NCI-H510A (cell line): ENCODE measurements around the gene VSNL1.
A peak's percentile ranks its signal among the peaks of the same experiment; 100 is the strongest.

ENCODE experiments used
- DNase-seq: peaks from one replicate; lab custom pipeline; 2025; lab: John Stamatoyannopoulos, UW

Gene VSNL1

GRCh38 chr2:17646081-17646554 lies 105.6 kb downstream of the VSNL1 start:
- peak; percentile 28 for DNase-seq

GRCh38 chr2:17646838-17647701 lies 106.6 kb downstream of the VSNL1 start:
- no peak for DNase-seq

GRCh38 chr2:17648581-17648980 lies 108.1 kb downstream of the VSNL1 start:
- DNase-seq, result no peak

- DNase-seq, result no peak
Measured at GRCh38 chr2:17649026-17649425, 108.5 kb downstream of the VSNL1 start.

GRCh38 chr2:17652681-17653394 lies 112.3 kb downstream of the VSNL1 start:
- DNase-seq, result no peak

- DNase-seq, result no peak
Measured at GRCh38 chr2:17657759-17658158, 117.3 kb downstream of the VSNL1 start.

GRCh38 chr2:17658251-17658843 lies 117.9 kb downstream of the VSNL1 start:
- DNase-seq, result no peak

GRCh38 chr2:17660219-17660618 lies 119.7 kb downstream of the VSNL1 start:
- no peak for DNase-seq

- no peak for DNase-seq
Measured at GRCh38 chr2:17661460-17661859, 121.0 kb downstream of the VSNL1 start.

GRCh38 chr2:17662723-17663122 lies 122.2 kb downstream of the VSNL1 start:
- DNase-seq, result no peak

- DNase-seq, result no peak
Measured at GRCh38 chr2:17664534-17664933, 124.0 kb downstream of the VSNL1 start.

GRCh38 chr2:17667898-17668297 lies 127.4 kb downstream of the VSNL1 start:
- DNase-seq, result no peak

- no peak for DNase-seq
Measured at GRCh38 chr2:17672583-17673317, 132.3 kb downstream of the VSNL1 start.

GRCh38 chr2:17674817-17675216 lies 134.3 kb downstream of the VSNL1 start:
- no peak for DNase-seq

- DNase-seq, result no peak
Measured at GRCh38 chr2:17680119-17680518, 139.6 kb downstream of the VSNL1 start.

GRCh38 chr2:17682098-17682857 lies 141.8 kb downstream of the VSNL1 start:
- DNase-seq, result no peak

GRCh38 chr2:17683981-17684380 lies 143.5 kb downstream of the VSNL1 start:
- no peak for DNase-seq

- no peak for DNase-seq
Measured at GRCh38 chr2:17688600-17688999, 148.1 kb downstream of the VSNL1 start.

GRCh38 chr2:17689010-17689409 lies 148.5 kb downstream of the VSNL1 start:
- no peak for DNase-seq

- no peak for DNase-seq
Measured at GRCh38 chr2:17690776-17691175, 150.3 kb downstream of the VSNL1 start.
